Measurements from ENCODE around the gene ST3GAL4.

ST3GAL4 gene

DNA sequence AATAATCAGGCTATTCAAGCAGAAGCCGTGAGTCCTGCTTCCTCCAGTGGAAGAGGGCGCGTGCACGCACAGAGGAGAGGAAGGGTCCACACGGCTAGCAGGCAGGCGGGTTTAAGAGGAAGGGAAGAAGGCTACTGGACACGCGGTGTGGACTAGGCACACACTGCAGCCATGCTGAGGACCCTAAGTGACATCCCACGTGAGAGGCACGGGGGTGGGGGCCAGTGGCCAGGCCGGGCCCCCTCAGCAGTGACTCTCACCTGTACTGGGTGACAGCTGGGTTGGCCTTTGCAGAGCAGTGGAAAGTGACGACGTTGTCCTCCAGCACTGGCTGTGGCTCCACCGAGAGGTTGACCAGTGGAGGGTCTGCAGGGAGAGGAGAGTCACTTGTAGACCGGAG is 100.6 kb downstream of the ST3GAL4 start:
- DNase-seq, result no peak

DNA sequence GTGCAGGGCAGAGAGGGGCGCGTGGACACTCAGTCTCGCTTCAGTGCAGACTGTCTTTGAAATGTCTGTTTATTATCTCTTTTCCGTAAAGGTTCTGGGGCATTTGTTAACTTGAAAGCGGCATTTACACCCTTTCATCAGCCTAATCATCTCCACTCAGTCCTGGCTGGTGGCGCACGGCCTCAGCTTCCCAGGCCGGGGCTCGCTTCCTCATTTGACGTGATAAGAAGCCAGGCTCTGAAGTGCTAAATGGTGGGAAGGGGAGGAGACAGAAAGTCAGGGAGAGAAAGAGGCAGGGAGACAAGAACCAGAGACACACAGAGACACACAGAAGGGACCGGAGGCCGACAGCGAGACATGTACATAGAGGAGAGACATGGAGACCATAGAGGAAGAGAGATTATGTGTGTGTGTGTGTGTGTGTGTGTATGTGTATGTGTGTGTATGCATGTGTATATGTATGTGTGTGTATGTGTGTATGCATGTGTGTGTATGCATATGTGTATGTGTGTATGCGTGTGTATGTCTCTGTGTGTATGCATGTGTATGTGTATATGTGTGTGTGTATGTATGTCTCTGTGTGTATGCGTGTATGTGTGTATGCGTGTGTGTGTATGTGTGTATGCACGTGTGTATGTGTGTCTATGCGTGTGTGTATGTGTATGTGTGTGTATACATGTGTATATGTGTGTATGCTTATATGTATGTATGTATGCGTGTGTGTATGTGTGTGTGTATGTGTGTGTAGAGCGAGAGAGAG is 101.5 kb downstream of the ST3GAL4 start:
- no peak for DNase-seq

DNA sequence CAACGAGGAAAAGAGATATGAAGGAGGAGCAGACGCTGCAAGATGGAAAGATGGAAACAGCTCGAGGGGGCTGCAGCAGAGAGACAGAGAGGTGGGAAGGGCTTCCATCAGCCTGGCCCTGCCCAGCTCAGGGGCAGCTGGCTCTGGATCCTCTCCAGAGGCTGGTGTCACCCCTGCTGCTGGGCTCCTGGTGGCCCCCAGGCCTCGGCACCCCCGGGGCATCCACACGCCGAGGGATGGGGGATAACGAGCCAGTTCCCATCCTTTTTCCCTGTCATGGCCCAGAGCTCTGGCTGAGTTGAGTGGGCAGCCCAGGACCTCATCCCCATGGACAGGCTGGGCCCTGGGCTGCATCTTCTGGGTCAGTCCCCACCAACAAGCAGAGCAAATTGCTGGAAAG is 102.3 kb downstream of the ST3GAL4 start:
- DNase-seq, result no peak

DNA sequence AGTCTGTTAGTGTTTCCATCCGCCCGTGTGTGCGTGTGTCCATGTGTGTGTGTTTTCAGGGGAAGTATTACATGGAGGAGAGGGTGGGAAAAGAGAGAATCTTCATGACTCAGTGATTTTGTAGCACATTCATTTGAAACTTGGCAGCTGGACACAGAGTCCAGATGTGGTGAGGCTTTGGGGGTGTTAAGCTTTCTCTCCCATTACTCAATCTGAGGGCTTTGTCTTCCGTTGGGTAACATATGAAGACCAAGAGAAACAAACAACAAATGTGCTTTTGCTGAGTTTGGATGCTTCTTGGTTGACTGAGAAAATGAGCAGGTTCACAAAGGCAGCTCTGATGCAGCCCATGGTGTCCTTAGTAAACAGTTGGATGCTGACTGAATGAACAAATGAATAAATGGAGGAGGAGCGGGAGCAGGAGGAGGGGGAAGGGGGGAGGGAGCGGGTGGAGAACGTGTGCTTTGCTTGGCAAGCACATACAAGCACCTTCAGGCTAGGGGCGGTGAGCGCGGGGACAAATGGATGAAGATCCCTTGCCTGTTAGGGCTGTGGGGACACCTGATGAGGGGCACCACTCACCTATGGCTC is 104.3 kb downstream of the ST3GAL4 start:
- no peak for DNase-seq

DNA sequence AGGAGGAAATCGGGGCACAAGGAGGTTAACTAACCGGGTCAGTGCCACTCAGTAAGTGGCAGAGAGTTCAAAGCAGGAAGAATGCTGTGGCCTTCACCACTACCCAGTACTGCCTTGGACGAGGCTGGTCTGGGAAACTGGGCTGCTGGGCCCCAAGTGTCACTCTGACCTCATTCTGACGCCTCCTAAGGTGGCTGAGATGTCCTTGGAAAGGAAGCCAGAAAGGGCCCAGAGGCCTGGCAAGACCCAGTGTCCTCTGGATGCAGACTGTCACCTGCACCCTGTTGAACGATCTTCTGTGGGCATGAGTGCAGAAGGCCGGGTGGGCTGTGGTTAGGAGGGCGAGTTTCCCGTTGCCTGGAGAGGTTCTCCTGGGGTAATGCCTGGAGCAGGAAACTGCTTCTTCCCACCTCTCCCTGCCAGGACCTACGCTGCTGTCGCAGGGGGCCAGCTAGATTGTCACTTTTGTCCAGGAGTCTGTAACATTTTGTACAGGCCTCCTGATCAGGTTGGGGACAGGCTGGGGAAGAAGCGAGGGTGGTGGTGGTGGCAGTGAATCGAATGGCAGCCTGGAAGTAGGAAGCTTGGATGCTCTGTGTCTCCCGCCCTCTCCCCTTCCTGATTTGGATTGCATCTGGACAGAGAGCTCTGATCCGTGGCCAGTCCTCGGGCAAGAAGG is 105.1 kb downstream of the ST3GAL4 start:
- DNase-seq, result no peak

DNA sequence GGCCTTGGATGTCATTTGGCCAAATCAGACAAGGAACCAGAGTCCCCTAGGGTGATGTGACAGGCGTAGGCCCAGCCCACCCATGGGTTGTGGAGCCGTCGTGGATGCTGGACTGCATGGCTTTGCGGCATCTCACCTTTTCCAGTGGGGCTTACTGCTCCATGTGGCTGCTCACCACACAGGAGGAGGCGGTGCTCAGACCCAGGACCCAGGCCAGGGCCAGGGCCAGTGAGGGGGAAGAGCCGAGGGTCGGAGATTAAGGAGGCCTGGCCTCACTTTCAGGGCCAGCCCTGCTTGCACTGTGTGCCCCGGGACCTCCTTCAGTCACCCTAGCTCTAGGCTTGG is 105.6 kb downstream of the ST3GAL4 start:
- no peak for DNase-seq

DNA sequence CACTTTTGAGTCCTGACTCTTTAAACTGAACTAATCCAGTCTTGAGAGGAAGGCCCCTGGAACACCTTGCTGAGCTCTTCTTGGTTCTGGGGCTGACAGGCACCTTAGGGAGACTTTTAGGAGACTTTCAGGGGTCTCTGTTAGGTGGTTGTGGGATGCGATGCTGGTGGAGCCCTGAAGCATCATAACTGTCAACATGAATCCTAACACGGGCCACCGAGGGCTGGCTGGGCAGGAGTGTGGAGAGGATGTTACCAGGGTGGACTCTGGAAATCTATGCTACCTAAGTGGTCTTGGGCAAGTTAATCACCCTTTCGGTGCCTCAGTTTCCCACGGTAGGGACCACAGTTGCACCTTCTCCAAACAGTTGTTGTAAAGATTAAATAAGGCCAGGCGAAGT is 106.5 kb downstream of the ST3GAL4 start:
- DNase-seq, result no peak

DNA sequence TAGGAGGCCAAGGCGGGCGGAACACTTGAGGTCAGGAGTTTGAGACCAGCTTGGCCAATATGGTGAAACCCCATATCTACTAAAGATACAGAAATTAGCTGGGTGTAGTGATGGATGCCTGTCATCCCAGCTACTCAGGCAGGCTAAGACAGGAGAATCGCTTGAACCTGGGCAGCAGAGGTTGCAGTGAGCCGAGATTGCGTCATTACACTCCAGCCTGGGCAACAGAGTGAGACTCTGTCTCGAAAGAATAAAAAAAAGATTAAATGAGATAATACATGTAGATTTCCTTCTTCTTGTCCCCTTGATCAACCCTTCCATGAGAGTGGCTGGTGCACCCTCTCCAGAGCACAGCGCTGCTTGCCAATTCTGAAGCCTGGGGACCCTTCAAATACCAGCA is 106.9 kb downstream of the ST3GAL4 start:
- no peak for DNase-seq

Data from NCI-H526 (cell line).